Colonic mucosa (tissue), 4 donors: ENCODE data around the gene OASL. TPM values are rescaled to one million over a fixed set of nuclear protein-coding genes. Genes with fewer than 3 reads are reported as not detected.
A peak's percentile ranks its signal among the peaks of the same experiment; 100 is the strongest.

Source experiments
- DNase-seq: peaks from one replicate; pipeline ENCODE4 v3.0.0-alpha.2; 2020
- H3K27ac ChIP-seq: fragments of 200-600 bp; one replicate; pipeline ENCODE4 v1.8.0; 2021
- H3K27me3 ChIP-seq: fragments of 200-600 bp; one replicate; pipeline ENCODE4 v1.8.0; 2021
- H3K36me3 ChIP-seq: fragments of 200-600 bp; one replicate; pipeline ENCODE4 v1.8.0; 2021
- H3K4me1 ChIP-seq: fragments of 200-600 bp; one replicate; pipeline ENCODE4 v1.8.0; 2021; ENCODE audit warnings: mild to moderate bottlenecking
- H3K4me3 ChIP-seq: fragments of 200-600 bp; one replicate; pipeline ENCODE4 v1.8.0; 2021
- H3K9ac ChIP-seq, 2 donors: one replicate each; pipeline ENCODE4 v1.7.0; 2013; ENCODE audit warnings: control low read depth in 2 of 2, low read depth in 2 of 2, low read length in 2 of 2
- H3K9me3 ChIP-seq: fragments of 200-600 bp; one replicate; pipeline ENCODE4 v1.8.0; 2021
- CTCF ChIP-seq: fragments of 200-600 bp; IDR thresholded peaks from one replicate; pipeline ENCODE4 v1.8.0; 2022; ENCODE audit warnings: antibody characterized with exemption, mild to moderate bottlenecking
- intact Hi-C: fragments of 100-400 bp; cut with DNase I; formaldehyde crosslinking; loops from one replicate; pipeline ENCODE4 v1.14.1; 2022
- total RNA-seq, 2 donors: library from RNA; stranded (reverse); fragmentation: NEBNext Ultra II Directional in 1 of 2; extraction: Animal tissue kit (Norgen Biotek cat#: 25700) in 1 of 2; gene quantifications; one replicate each; pipeline ENCODE4 v1.2.1, GENCODE V29; 2021
- donor health status: healthy.
- donor health status: DM: no; HTN: no; CAD: no.
- donor health status: DM: no; HTN: no; CAD: no.

Gene OASL
- total RNA-seq, 2 donors from 2014 or later = 5.2 to 7.0 TPM

GRCh38 chr12:120990487-120991055, 48.5 kb downstream of the OASL start:
- TF ChIP-seq CTCF = no peak
- Histone ChIP-seq H3K9me3 (no peaks in the 10 kb centered on the region), H3K27me3 (no peaks in the 10 kb centered on the region), H3K4me1 (no peaks in the 10 kb centered on the region), H3K36me3 (no peaks in the 10 kb centered on the region), H3K9ac (no peak overlapping the region), H3K27ac (no peak overlapping the region), H3K4me3 (no peak overlapping the region)
- no peak for DNase-seq
- intact Hi-C loops = no loop called here

DNA sequence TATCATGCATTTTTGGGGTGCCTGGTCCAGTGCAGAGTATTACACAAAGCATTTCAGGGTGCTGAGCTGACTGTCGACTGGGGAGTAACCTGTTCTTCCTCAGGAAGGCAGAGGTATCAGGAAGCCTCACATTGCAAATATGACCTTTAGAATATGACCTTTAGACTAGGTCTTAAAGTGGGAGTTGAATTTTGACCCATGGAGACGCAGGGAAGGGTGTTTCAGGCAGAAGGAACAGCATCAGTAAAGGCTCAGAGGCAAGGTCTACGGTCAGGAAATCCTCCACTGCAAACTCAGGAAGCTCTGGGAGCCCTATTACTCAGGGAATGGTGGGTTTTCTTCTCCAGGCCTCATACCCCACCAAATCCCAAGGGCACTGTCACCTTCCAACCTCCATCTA, 49.4 kb downstream of the OASL start:
- TF ChIP-seq CTCF = no peak
- H3K4me3 ChIP-seq = no peak overlapping the region
- no peaks in the 10 kb centered on the region for H3K27me3 ChIP-seq
- no peaks in the 10 kb centered on the region for H3K36me3 ChIP-seq
- H3K27ac ChIP-seq = no peak overlapping the region
- H3K9me3 ChIP-seq = no peaks in the 10 kb centered on the region
- intact Hi-C loops = no loop called here
- no peaks in the 10 kb centered on the region for H3K4me1 ChIP-seq
- no peak for DNase-seq
- no peak overlapping the region for H3K9ac ChIP-seq

DNA sequence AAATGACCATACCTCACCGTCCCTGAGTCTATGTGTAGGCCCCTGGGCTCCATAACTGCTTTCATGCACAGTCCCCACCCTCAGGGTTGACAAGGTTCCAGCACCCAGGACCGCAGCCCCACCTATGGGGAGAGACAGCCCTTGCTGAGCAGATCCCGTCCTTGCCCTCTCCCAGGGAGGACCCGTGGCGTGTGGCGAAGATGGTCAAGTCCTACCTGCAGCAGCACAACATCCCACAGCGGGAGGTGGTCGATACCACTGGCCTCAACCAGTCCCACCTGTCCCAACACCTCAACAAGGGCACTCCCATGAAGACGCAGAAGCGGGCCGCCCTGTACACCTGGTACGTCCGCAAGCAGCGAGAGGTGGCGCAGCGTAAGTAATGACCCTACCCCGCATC, 50.4 kb downstream of the OASL start:
- no peak overlapping the region for H3K9ac ChIP-seq
- TF ChIP-seq CTCF = no peak
- no peak overlapping the region for H3K27ac ChIP-seq
- intact Hi-C loops = no loop called here
- no peaks in the 10 kb centered on the region for H3K4me1 ChIP-seq
- no peaks in the 10 kb centered on the region for H3K36me3 ChIP-seq
- no peak for DNase-seq
- no peak overlapping the region for H3K4me3 ChIP-seq
- no peaks in the 10 kb centered on the region for H3K9me3 ChIP-seq
- H3K27me3 ChIP-seq = no peaks in the 10 kb centered on the region

GRCh38 chr12:120988234-120988633, 50.8 kb downstream of the OASL start:
- no peak for TF ChIP-seq CTCF
- Histone ChIP-seq H3K9me3 (no peaks in the 10 kb centered on the region), H3K9ac (no peak overlapping the region), H3K4me3 (no peak overlapping the region), H3K36me3 (no peaks in the 10 kb centered on the region), H3K27ac (no peak overlapping the region), H3K27me3 (no peaks in the 10 kb centered on the region), H3K4me1 (no peaks in the 10 kb centered on the region)
- DNase-seq = no peak
- intact Hi-C loops = no loop called here

- no peak for TF ChIP-seq CTCF
- no peaks in the 10 kb centered on the region for H3K36me3 ChIP-seq
- H3K9ac ChIP-seq = peak overlapping the region; percentile 43 to 62
- no peaks in the 10 kb centered on the region for H3K4me1 ChIP-seq
- intact Hi-C loops = no loop called here
- H3K4me3 ChIP-seq = no peak overlapping the region
- no peaks in the 10 kb centered on the region for H3K9me3 ChIP-seq
- peak overlapping the region; percentile 78 for H3K27ac ChIP-seq
- H3K27me3 ChIP-seq = no peaks in the 10 kb centered on the region
- peak; percentile 84 for DNase-seq
These were observed 54.6 kb downstream of the OASL start for GRCh38 chr12:120984351-120984898.
